DND-41 (cell line): ENCODE data around the gene SMLR1.
A peak's percentile ranks its signal among the peaks of the same experiment; 100 is the strongest.

Experiments
- ATAC-seq: fragments of 200-7000 bp; cut with Tn5 transposase; 3 replicates; pipeline ENCODE4 v1.9.1; 2021; ENCODE audit warnings: low read depth; ENCODE audit not compliant: insufficient read depth
- DNase-seq: peaks from one replicate; pipeline ENCODE4 v3.0.0-alpha.2; 2020
- H2AFZ ChIP-seq: 2 replicates; pipeline ENCODE4 v1.6.0; 2012; ENCODE audit warnings: low read depth, low read length
- H3K27ac ChIP-seq: 2 replicates; pipeline ENCODE4 v1.5.1; 2012; ENCODE audit warnings: low read length, inconsistent platforms
- H3K27me3 ChIP-seq: fragments of 200-600 bp; sonication (generic); 2 replicates; pipeline ENCODE4 v1.6.0; 2012; ENCODE audit warnings: low read length, mild to moderate bottlenecking, inconsistent platforms; ENCODE audit not compliant: insufficient read depth, poor library complexity
- H3K36me3 ChIP-seq: 2 replicates; pipeline ENCODE4 v1.5.1; 2012; ENCODE audit warnings: low read length, inconsistent platforms; ENCODE audit not compliant: insufficient read depth
- H3K4me1 ChIP-seq: 2 replicates; pipeline ENCODE4 v1.5.1; 2012; ENCODE audit warnings: mild to moderate bottlenecking, low read length; ENCODE audit not compliant: insufficient read depth
- H3K4me2 ChIP-seq: 2 replicates; pipeline ENCODE4 v1.6.0; 2012; ENCODE audit warnings: mild to moderate bottlenecking, moderate library complexity, low read length, inconsistent platforms; ENCODE audit not compliant: insufficient read depth
- H3K4me3 ChIP-seq, 2 experiments: fragments of 200-600 bp in 1 of 2; shearing (Covaris generic) in 1 of 2; 2 replicates each; pipeline ENCODE4 v1.5.1; 2012 to 2016; ENCODE audit warnings: inconsistent platforms in 2 of 2, low read length in 2 of 2, mild to moderate bottlenecking in 2 of 2, low read depth in 1 of 2, moderate library complexity in 1 of 2
- H3K79me2 ChIP-seq: 2 replicates; pipeline ENCODE4 v1.6.0; 2012; ENCODE audit warnings: low read length, inconsistent platforms; ENCODE audit not compliant: insufficient read depth
- H3K9ac ChIP-seq: 2 replicates; pipeline ENCODE4 v1.6.0; 2012; ENCODE audit warnings: low read depth, mild to moderate bottlenecking, inconsistent platforms, low read length, moderate library complexity
- H3K9me3 ChIP-seq: 2 replicates; pipeline ENCODE4 v1.5.1; 2012; ENCODE audit warnings: low read length, moderate library complexity, mild to moderate bottlenecking, inconsistent platforms; ENCODE audit not compliant: insufficient read depth, severe bottlenecking
- H4K20me1 ChIP-seq: 2 replicates; pipeline ENCODE4 v1.6.0; 2012; ENCODE audit warnings: low read length; ENCODE audit not compliant: insufficient read depth
- CTCF ChIP-seq: IDR thresholded peaks from 2 replicates; pipeline ENCODE4 v1.5.1; 2012; ENCODE audit warnings: borderline replicate concordance, low read length, moderate library complexity, mild to moderate bottlenecking; ENCODE audit not compliant: poor library complexity, severe bottlenecking; ENCODE audit errors: extremely low read depth
- EZH2 ChIP-seq: IDR thresholded peaks from 3 replicates; pipeline ENCODE4 v1.6.1; 2012; ENCODE audit warnings: borderline replicate concordance, low read depth, mild to moderate bottlenecking, moderate library complexity, low read length, inconsistent platforms; ENCODE audit not compliant: severe bottlenecking

The SMLR1 gene

GRCh38 chr6:130873746-130874145 is 46.5 kb downstream of the SMLR1 start:
- Histone ChIP-seq H3K9ac (no peak overlapping the region), H3K4me3 (no peak overlapping the region), H3K27me3 (no peaks in the 10 kb centered on the region), H3K27ac (no peak overlapping the region), H3K9me3 (no peaks in the 10 kb centered on the region), H2AFZ (no peak overlapping the region), H3K4me2 (no peak overlapping the region), H3K79me2 (no peaks in the 10 kb centered on the region), H3K4me1 (no peaks in the 10 kb centered on the region), H3K36me3 (peaks cover 22% of the 10 kb centered on the region), H4K20me1 (no peaks in the 10 kb centered on the region)
- TF ChIP-seq CTCF = no peak
- no peak for TF ChIP-seq EZH2
- DNase-seq (no peak), ATAC-seq (no peak)

- no peak overlapping the region for H3K4me3 ChIP-seq
- H2AFZ ChIP-seq = no peak overlapping the region
- no peaks in the 10 kb centered on the region for H4K20me1 ChIP-seq
- H3K27me3 ChIP-seq = no peaks in the 10 kb centered on the region
- no peaks in the 10 kb centered on the region for H3K79me2 ChIP-seq
- ATAC-seq = no peak
- H3K4me2 ChIP-seq = no peak overlapping the region
- no peak overlapping the region for H3K9ac ChIP-seq
- no peak for DNase-seq
- no peaks in the 10 kb centered on the region for H3K4me1 ChIP-seq
- no peaks in the 10 kb centered on the region for H3K9me3 ChIP-seq
- H3K36me3 ChIP-seq = peaks cover 48% of the 10 kb centered on the region
- no peak for TF ChIP-seq CTCF
- no peak for TF ChIP-seq EZH2
- H3K27ac ChIP-seq = no peak overlapping the region
Measured at GRCh38 chr6:130879826-130880225, 52.6 kb downstream of the SMLR1 start.

GRCh38 chr6:130882370-130882769 is 55.2 kb downstream of the SMLR1 start:
- no peak for TF ChIP-seq EZH2
- no peak for TF ChIP-seq CTCF
- Histone ChIP-seq H3K9me3 (no peaks in the 10 kb centered on the region), H3K9ac (no peak overlapping the region), H3K4me3 (no peak overlapping the region), H4K20me1 (no peaks in the 10 kb centered on the region), H2AFZ (no peak overlapping the region), H3K27me3 (no peaks in the 10 kb centered on the region), H3K4me2 (no peak overlapping the region), H3K4me1 (no peaks in the 10 kb centered on the region), H3K27ac (no peak overlapping the region), H3K79me2 (no peaks in the 10 kb centered on the region), H3K36me3 (peaks cover 49% of the 10 kb centered on the region)
- no peak for ATAC-seq
- DNase-seq = no peak

- Histone ChIP-seq H3K9ac (no peak overlapping the region), H3K36me3 (peaks cover 50% of the 10 kb centered on the region), H3K27ac (peak overlapping the region; percentile 36), H3K4me2 (no peak overlapping the region), H3K27me3 (no peaks in the 10 kb centered on the region), H3K79me2 (no peaks in the 10 kb centered on the region), H3K4me1 (no peaks in the 10 kb centered on the region), H2AFZ (no peak overlapping the region), H3K4me3 (no peak overlapping the region), H4K20me1 (no peaks in the 10 kb centered on the region), H3K9me3 (no peaks in the 10 kb centered on the region)
- ATAC-seq (peak; percentile 99), DNase-seq (peak; percentile 80)
- TF ChIP-seq CTCF (peak; percentile 92), EZH2 (no peak)
Measured at GRCh38 chr6:130885392-130886192, 58.4 kb downstream of the SMLR1 start.
